HG03039 (cell line): Measurements from ENCODE around the gene CARS2.
A peak's percentile ranks its signal among the peaks of the same experiment; 100 is the strongest.
"Not testable (repeated sequence)": the region's sequence is repeated elsewhere in the genome, so short reads cannot be mapped to it uniquely, and the experiment has no call there.

ENCODE experiments used
- ATAC-seq: cut with Tn5 transposase; IDR thresholded peaks from one replicate; pipeline ENCODE4 v1.9.1; 2021; ENCODE audit warnings: mild to moderate bottlenecking, moderate library complexity; ENCODE audit not compliant: unreplicated experiment

CARS2 gene

GRCh38 chr13:110705826-110706569 lies at the start of gene CARS2:
Gene CARS2 (minus strand): TSS chr13:110706116. CDS start chr13:110706093, 23 bp downstream.
- peak; percentile 92 for ATAC-seq

- ATAC-seq, result no peak
Observed at GRCh38 chr13:110748271-110748670, 42.4 kb upstream of the CARS2 start.

GRCh38 chr13:110746438-110746837 lies 40.5 kb upstream of the CARS2 start:
- no peak for ATAC-seq

GRCh38 chr13:110743687-110744086 lies 37.8 kb upstream of the CARS2 start:
- no peak for ATAC-seq

- no peak for ATAC-seq
Observed at GRCh38 chr13:110737555-110737954, 31.6 kb upstream of the CARS2 start.

GRCh38 chr13:110734561-110734960 lies 28.6 kb upstream of the CARS2 start:
- ATAC-seq, result no peak

- no peak for ATAC-seq
Observed at GRCh38 chr13:110731072-110731471, 25.2 kb upstream of the CARS2 start.

- ATAC-seq, result peak; percentile 68
Observed at GRCh38 chr13:110726726-110727125, 20.8 kb upstream of the CARS2 start.

GRCh38 chr13:110726153-110726552 lies 20.2 kb upstream of the CARS2 start:
- ATAC-seq, result not testable (repeated sequence)

- ATAC-seq, result no peak
Observed at GRCh38 chr13:110723598-110723997, 17.7 kb upstream of the CARS2 start.

- no peak for ATAC-seq
Observed at GRCh38 chr13:110722971-110723370, 17.1 kb upstream of the CARS2 start.

GRCh38 chr13:110719036-110719710 lies 13.3 kb upstream of the CARS2 start:
- no peak for ATAC-seq

- ATAC-seq, result no peak
Observed at GRCh38 chr13:110716247-110716515, 10.3 kb upstream of the CARS2 start.

GRCh38 chr13:110715395-110716246 lies 9.7 kb upstream of the CARS2 start:
- ATAC-seq, result peak; percentile 50

GRCh38 chr13:110714797-110715394 lies 9.0 kb upstream of the CARS2 start:
- ATAC-seq, result no peak

- ATAC-seq, result no peak
Observed at GRCh38 chr13:110713981-110714796, 8.3 kb upstream of the CARS2 start.

- ATAC-seq, result no peak
Observed at GRCh38 chr13:110713642-110713952, 7.7 kb upstream of the CARS2 start, which contains the start of gene ING1. Gene ING1 (plus strand): TSS chr13:110713700. CDS start chr13:110714150, 450 bp downstream.

GRCh38 chr13:110712849-110713641 lies 7.1 kb upstream of the CARS2 start:
- ATAC-seq, result peak; percentile 44

- ATAC-seq, result peak; percentile 22
Observed at GRCh38 chr13:110712081-110712848, 6.3 kb upstream of the CARS2 start.
